Endothelial cell (in vitro differentiated cells): Measurements from ENCODE around the gene GINS3. TPM values are rescaled to one million over a fixed set of nuclear protein-coding genes. Genes with fewer than 3 reads are reported as not detected.
"Not testable (repeated sequence)": the region's sequence is repeated elsewhere in the genome, so short reads cannot be mapped to it uniquely, and the experiment has no call there.

ENCODE experiments used
- DNase-seq: peaks from one replicate; pipeline ENCODE4 v3.0.0; 2021; ENCODE audit warnings: low spot score
- H3K27ac Mint-ChIP-seq: one replicate; pipeline ENCODE4 v1.8.0; 2021; ENCODE audit warnings: mixed read lengths, inconsistent platforms; ENCODE audit not compliant: unreplicated experiment
- H3K27me3 Mint-ChIP-seq: one replicate; pipeline ENCODE4 v1.8.0; 2021; ENCODE audit warnings: mild to moderate bottlenecking, moderate library complexity, mixed read lengths, inconsistent platforms; ENCODE audit not compliant: unreplicated experiment
- H3K36me3 Mint-ChIP-seq: one replicate; pipeline ENCODE4 v1.8.0; 2021; ENCODE audit warnings: mild to moderate bottlenecking, low read depth, mixed read lengths, inconsistent platforms; ENCODE audit not compliant: unreplicated experiment
- H3K4me1 Mint-ChIP-seq: one replicate; pipeline ENCODE4 v1.8.0; 2021; ENCODE audit warnings: mild to moderate bottlenecking, mixed read lengths, inconsistent platforms; ENCODE audit not compliant: unreplicated experiment
- H3K4me3 Mint-ChIP-seq: one replicate; pipeline ENCODE4 v1.8.0; 2021; ENCODE audit warnings: mild to moderate bottlenecking, mixed read lengths, inconsistent platforms; ENCODE audit not compliant: unreplicated experiment
- H3K9me3 Mint-ChIP-seq: one replicate; pipeline ENCODE4 v1.8.0; 2021; ENCODE audit warnings: mixed read lengths, inconsistent platforms; ENCODE audit not compliant: unreplicated experiment
- total RNA-seq: library from RNA; stranded (reverse); fragmentation: NEBNext Ultra II Directional; extraction: Animal tissue kit (Norgen Biotek cat#: 25700); gene quantifications from one replicate; pipeline ENCODE4 v1.2.1, GENCODE V29; 2021; ENCODE audit not compliant: unreplicated experiment
- TF ChIP-seq, protein P1 (sequence below): fragments of 200-600 bp; sonication (generic); IDR thresholded peaks from one replicate; pipeline ENCODE4 v1.5.0; 2021; ENCODE audit warnings: antibody characterized with exemption; ENCODE audit not compliant: unreplicated experiment

GINS3 gene
- total RNA-seq, 1 donor from 2014 or later, result 4.9 TPM

DNA sequence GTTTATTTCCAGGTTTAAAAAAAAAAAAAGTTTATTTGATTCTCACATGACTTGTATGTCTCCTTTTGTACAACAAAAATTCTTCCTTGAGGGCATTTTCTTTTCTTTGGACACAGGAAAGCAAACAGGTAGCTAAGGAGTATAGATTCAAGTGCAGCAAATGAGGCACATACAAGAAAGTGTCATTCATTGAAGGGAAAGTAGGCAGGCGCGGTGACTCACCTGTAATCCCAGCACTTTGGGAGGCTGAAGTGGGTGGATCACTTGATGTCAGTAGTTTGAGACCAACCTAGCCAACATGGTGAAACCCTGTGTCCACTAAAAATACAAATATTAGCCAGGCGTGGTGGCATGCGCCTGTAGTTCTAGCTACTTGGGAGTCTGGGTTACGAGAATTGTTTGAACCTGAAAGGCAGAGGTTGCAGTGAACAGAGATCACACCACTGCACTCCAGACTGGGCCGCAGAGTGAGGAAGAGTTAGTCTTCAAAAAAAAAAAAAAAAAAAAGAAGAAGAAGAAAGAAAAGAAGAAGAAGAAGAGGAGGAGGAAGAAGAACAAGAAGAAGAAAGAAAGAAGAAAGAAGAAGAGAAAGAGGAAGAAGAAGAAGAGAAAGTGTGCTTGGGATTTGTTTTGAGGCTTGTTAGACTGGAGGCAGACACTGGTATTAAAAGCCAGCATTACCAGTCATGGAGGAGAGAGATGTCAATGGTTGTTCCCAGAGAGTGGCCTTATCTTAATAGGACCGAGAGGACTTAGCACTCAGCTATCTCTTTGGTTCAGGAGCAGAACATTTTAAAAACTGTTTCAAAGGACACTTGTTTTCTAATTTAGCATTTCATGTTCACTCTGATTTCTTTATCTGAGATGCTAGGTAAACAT, 19.7 kb downstream of the GINS3 start:
- Mint-ChIP-seq H3K4me1 (no peaks in the 10 kb centered on the region), H3K36me3 (no peaks in the 10 kb centered on the region), H3K27ac (no peak overlapping the region), H3K4me3 (no peak overlapping the region), H3K9me3 (no peaks in the 10 kb centered on the region), H3K27me3 (peaks cover 2% of the 10 kb centered on the region)
- no peak for DNase-seq
- TF ChIP-seq, protein P1, sequence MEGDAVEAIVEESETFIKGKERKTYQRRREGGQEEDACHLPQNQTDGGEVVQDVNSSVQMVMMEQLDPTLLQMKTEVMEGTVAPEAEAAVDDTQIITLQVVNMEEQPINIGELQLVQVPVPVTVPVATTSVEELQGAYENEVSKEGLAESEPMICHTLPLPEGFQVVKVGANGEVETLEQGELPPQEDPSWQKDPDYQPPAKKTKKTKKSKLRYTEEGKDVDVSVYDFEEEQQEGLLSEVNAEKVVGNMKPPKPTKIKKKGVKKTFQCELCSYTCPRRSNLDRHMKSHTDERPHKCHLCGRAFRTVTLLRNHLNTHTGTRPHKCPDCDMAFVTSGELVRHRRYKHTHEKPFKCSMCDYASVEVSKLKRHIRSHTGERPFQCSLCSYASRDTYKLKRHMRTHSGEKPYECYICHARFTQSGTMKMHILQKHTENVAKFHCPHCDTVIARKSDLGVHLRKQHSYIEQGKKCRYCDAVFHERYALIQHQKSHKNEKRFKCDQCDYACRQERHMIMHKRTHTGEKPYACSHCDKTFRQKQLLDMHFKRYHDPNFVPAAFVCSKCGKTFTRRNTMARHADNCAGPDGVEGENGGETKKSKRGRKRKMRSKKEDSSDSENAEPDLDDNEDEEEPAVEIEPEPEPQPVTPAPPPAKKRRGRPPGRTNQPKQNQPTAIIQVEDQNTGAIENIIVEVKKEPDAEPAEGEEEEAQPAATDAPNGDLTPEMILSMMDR, result no peak

DNA sequence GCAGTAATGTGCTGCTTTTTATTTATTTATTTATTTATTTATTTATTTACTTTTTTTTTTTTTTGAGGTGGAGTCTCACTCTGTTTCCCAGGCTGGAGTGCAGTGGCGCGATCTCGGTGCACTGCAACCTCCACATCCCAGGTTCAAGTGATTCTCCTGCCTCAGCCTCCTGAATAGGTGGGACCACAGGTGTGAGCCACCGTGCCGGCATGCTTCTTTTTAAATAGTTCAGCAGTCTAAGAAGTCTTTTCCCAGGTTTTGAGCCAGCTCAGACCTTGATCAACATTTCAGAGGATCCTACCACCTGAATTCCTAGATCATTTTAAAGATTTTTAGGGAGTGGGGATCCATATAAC, 20.3 kb downstream of the GINS3 start:
- H3K27me3 Mint-ChIP-seq, H3K9me3 Mint-ChIP-seq, H3K27ac Mint-ChIP-seq, DNase-seq, H3K4me3 Mint-ChIP-seq, H3K36me3 Mint-ChIP-seq, H3K4me1 Mint-ChIP-seq: not testable (repeated sequence)

DNA sequence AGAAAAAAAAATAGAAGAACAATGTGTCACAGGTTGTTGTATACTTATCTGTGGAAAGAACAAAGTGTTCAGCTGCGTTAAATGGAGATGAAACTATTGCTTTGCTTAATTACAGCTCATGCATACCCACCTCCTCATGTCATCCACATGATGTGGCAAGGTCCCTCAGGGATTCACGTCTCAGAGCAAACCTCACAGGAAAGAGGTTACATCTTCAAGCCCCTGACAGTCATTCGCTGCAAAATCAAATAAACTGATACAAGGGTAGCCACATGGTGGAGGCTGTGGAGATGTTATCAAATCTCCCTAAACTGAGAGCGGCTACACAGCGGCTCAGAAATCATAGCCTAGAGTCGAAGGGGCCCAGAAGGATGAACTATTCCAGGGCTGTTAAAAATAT, 21.1 kb downstream of the GINS3 start:
- Mint-ChIP-seq H3K4me3 (no peak overlapping the region), H3K9me3 (no peaks in the 10 kb centered on the region), H3K27me3 (peaks cover 3% of the 10 kb centered on the region), H3K36me3 (no peaks in the 10 kb centered on the region), H3K4me1 (peaks cover under 1% of the 10 kb centered on the region), H3K27ac (no peak overlapping the region)
- TF ChIP-seq, protein P1, result no peak
- DNase-seq, result no peak

DNA sequence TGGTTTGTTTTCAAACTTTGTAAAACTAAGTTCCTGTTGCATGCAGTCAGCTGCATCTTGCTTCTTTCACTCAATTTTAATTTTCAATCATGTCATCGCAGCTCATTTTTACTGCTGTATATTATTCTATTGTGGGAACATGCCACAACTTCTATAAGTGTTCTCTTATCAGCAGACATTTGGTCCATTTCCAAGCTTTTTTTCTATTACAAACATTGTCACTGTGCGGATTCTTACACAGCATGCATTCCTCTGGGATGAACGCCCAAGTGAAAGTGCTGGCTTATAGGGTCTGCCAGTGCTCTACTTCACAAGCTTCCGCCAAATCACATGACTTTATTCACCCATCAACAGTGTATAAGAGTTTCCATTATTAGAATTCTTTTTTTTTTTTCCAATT, 22.7 kb downstream of the GINS3 start:
- H3K9me3 Mint-ChIP-seq, result no peaks in the 10 kb centered on the region
- H3K4me1 Mint-ChIP-seq, result peaks cover 4% of the 10 kb centered on the region
- no peaks in the 10 kb centered on the region for H3K36me3 Mint-ChIP-seq
- TF ChIP-seq, protein P1, result no peak
- no peak overlapping the region for H3K27ac Mint-ChIP-seq
- H3K4me3 Mint-ChIP-seq, result no peak overlapping the region
- DNase-seq, result no peak
- peaks cover 3% of the 10 kb centered on the region for H3K27me3 Mint-ChIP-seq

DNA sequence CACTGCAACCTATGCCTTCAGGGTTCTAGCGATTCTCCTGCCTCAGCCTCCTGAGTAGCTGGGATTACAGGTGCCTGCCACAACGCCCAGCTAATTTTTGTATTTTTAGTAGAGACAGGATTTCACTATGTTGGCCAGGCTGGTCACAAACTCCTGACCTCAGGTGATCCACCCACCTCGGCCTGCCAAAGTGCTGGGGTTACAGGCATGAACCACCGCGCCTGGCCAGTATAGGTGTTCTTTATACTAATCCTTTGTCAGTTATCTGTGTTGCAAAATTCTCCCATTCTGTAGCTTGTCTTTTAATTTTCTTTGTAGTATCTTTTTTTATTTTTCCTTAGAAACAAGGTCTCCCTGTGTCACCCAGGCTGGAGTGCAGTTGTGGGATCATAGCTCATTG, 23.7 kb downstream of the GINS3 start:
- not testable (repeated sequence) for H3K4me3 Mint-ChIP-seq, H3K27ac Mint-ChIP-seq, H3K27me3 Mint-ChIP-seq, H3K4me1 Mint-ChIP-seq, H3K9me3 Mint-ChIP-seq, H3K36me3 Mint-ChIP-seq, DNase-seq

DNA sequence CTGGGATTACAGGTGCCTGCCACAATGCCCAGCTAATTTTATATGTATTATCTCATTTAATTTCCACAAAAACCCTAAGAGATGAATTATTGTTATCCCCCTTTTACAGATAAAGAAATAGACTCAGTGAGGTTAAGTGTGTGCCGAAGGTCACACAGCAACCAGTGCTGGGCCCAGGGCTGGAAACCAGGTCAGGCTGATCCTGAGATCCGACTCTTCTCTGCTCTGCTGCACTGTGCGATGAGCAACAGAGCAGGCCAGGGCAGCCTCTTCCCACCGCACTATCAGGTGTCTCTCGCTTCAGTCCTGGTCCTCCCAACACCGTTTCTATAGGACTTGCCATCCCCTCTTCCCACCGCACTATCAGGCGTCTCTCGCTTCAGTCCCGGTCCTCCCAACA, 24.8 kb downstream of the GINS3 start:
- H3K4me3 Mint-ChIP-seq, result no peak overlapping the region
- TF ChIP-seq, protein P1, result no peak
- H3K27me3 Mint-ChIP-seq, result peaks cover 3% of the 10 kb centered on the region
- no peaks in the 10 kb centered on the region for H3K9me3 Mint-ChIP-seq
- no peak for DNase-seq
- no peaks in the 10 kb centered on the region for H3K36me3 Mint-ChIP-seq
- H3K4me1 Mint-ChIP-seq, result peaks cover 4% of the 10 kb centered on the region
- no peak overlapping the region for H3K27ac Mint-ChIP-seq
